Stimulated activated memory B cell treated with anti-CD40 and anti-IgM and Interleukin-4, amounts not matched to agents 10 μg/mL and 1 μg/mL and 100 μg/mL, for 72 hours (primary cell): ENCODE results near the gene CKS1B.
A peak's percentile ranks its signal among the peaks of the same experiment; 100 is the strongest.

Source experiments
- ATAC-seq: fragments of 150-1000 bp; cut with Tn5 transposase; 2 replicates; pipeline ENCODE4 v1.10.0; 2021
- H3K27ac Mint-ChIP-seq: one replicate; pipeline ENCODE4 v1.8.0; 2022; ENCODE audit warnings: mild to moderate bottlenecking, mixed read lengths
- H3K27me3 Mint-ChIP-seq: one replicate; pipeline ENCODE4 v1.8.0; 2022; ENCODE audit warnings: mixed read lengths
- H3K36me3 Mint-ChIP-seq: one replicate; pipeline ENCODE4 v1.8.0; 2022; ENCODE audit warnings: mixed read lengths
- H3K4me1 Mint-ChIP-seq: one replicate; pipeline ENCODE4 v1.8.0; 2022; ENCODE audit warnings: mixed read lengths
- H3K4me3 Mint-ChIP-seq: one replicate; pipeline ENCODE4 v1.8.0; 2022; ENCODE audit warnings: mild to moderate bottlenecking, moderate library complexity, mixed read lengths
- H3K9me3 Mint-ChIP-seq: one replicate; pipeline ENCODE4 v1.8.0; 2022; ENCODE audit warnings: mixed read lengths

The CKS1B gene

GRCh38 chr1:154941333-154942013 is 33.0 kb upstream of the CKS1B start:
- H3K4me3 Mint-ChIP-seq, result no peak overlapping the region
- ATAC-seq, result no peak

GRCh38 chr1:154943649-154944400 is 30.7 kb upstream of the CKS1B start:
- H3K27me3 Mint-ChIP-seq, result no peaks in the 10 kb centered on the region
- peak overlapping the region; percentile 0 for H3K4me3 Mint-ChIP-seq
- H3K36me3 Mint-ChIP-seq, result peaks cover 20% of the 10 kb centered on the region
- no peak for ATAC-seq
- H3K4me1 Mint-ChIP-seq, result peaks cover 68% of the 10 kb centered on the region
- peak overlapping the region; percentile 77 for H3K27ac Mint-ChIP-seq
- no peaks in the 10 kb centered on the region for H3K9me3 Mint-ChIP-seq

More at GRCh38 chr1:154941333-154942013, 33.0 kb upstream of the CKS1B start:
- H3K27ac Mint-ChIP-seq, result peak overlapping the region; percentile 77
- no peaks in the 10 kb centered on the region for H3K9me3 Mint-ChIP-seq
- H3K4me1 Mint-ChIP-seq, result peaks cover 83% of the 10 kb centered on the region
- H3K36me3 Mint-ChIP-seq, result peaks cover 8% of the 10 kb centered on the region
- H3K27me3 Mint-ChIP-seq, result no peaks in the 10 kb centered on the region

GRCh38 chr1:154944401-154945159 is 29.9 kb upstream of the CKS1B start:
- Mint-ChIP-seq H3K4me3 (peak overlapping the region; percentile 0), H3K27me3 (no peaks in the 10 kb centered on the region), H3K9me3 (no peaks in the 10 kb centered on the region), H3K4me1 (peaks cover 62% of the 10 kb centered on the region), H3K36me3 (peaks cover 21% of the 10 kb centered on the region), H3K27ac (peak overlapping the region; percentile 77)
- no peak for ATAC-seq

GRCh38 chr1:154945160-154945961 is 29.1 kb upstream of the CKS1B start:
- Mint-ChIP-seq H3K9me3 (no peaks in the 10 kb centered on the region), H3K4me3 (no peak overlapping the region), H3K27me3 (no peaks in the 10 kb centered on the region), H3K4me1 (peaks cover 57% of the 10 kb centered on the region), H3K36me3 (peaks cover 22% of the 10 kb centered on the region), H3K27ac (peak overlapping the region; percentile 77)
- no peak for ATAC-seq

- Mint-ChIP-seq H3K36me3 (peaks cover 28% of the 10 kb centered on the region), H3K27me3 (no peaks in the 10 kb centered on the region), H3K27ac (peak overlapping the region; percentile 64), H3K9me3 (no peaks in the 10 kb centered on the region), H3K4me3 (no peak overlapping the region), H3K4me1 (peaks cover 57% of the 10 kb centered on the region)
- no peak for ATAC-seq
Observed at GRCh38 chr1:154945962-154946850, 28.3 kb upstream of the CKS1B start.

GRCh38 chr1:154948079-154948478 is 26.4 kb upstream of the CKS1B start:
- Mint-ChIP-seq H3K4me3 (no peak overlapping the region), H3K9me3 (no peaks in the 10 kb centered on the region), H3K27me3 (no peaks in the 10 kb centered on the region), H3K27ac (no peak overlapping the region), H3K4me1 (peaks cover 57% of the 10 kb centered on the region), H3K36me3 (peaks cover 28% of the 10 kb centered on the region)
- ATAC-seq, result no peak

- peaks cover 17% of the 10 kb centered on the region for H3K36me3 Mint-ChIP-seq
- H3K27ac Mint-ChIP-seq, result peak overlapping the region; percentile 91
- H3K9me3 Mint-ChIP-seq, result no peaks in the 10 kb centered on the region
- ATAC-seq, result peak; percentile 44
- no peaks in the 10 kb centered on the region for H3K27me3 Mint-ChIP-seq
- H3K4me3 Mint-ChIP-seq, result peak overlapping the region; percentile 60
- peaks cover 66% of the 10 kb centered on the region for H3K4me1 Mint-ChIP-seq
Observed at GRCh38 chr1:154951901-154952657, 22.4 kb upstream of the CKS1B start.

GRCh38 chr1:154952664-154953063 is 21.8 kb upstream of the CKS1B start:
- no peak for ATAC-seq
- Mint-ChIP-seq H3K36me3 (peaks cover 14% of the 10 kb centered on the region), H3K4me3 (peak overlapping the region; percentile 60), H3K27ac (peak overlapping the region; percentile 91), H3K9me3 (no peaks in the 10 kb centered on the region), H3K27me3 (no peaks in the 10 kb centered on the region), H3K4me1 (peaks cover 66% of the 10 kb centered on the region)

- H3K4me3 Mint-ChIP-seq, result peak overlapping the region; percentile 13
- H3K27me3 Mint-ChIP-seq, result no peaks in the 10 kb centered on the region
- H3K36me3 Mint-ChIP-seq, result peaks cover 9% of the 10 kb centered on the region
Observed at GRCh38 chr1:154953611-154954038, 20.9 kb upstream of the CKS1B start.

GRCh38 chr1:154954541-154954940 is 19.9 kb upstream of the CKS1B start:
- Mint-ChIP-seq H3K9me3 (no peaks in the 10 kb centered on the region), H3K36me3 (peaks cover 15% of the 10 kb centered on the region), H3K27me3 (no peaks in the 10 kb centered on the region), H3K4me1 (peaks cover 72% of the 10 kb centered on the region), H3K27ac (peak overlapping the region; percentile 91), H3K4me3 (peak overlapping the region; percentile 92)
- no peak for ATAC-seq

More at GRCh38 chr1:154953611-154954038, 20.9 kb upstream of the CKS1B start:
- H3K27ac Mint-ChIP-seq, result peak overlapping the region; percentile 91
- H3K4me1 Mint-ChIP-seq, result peaks cover 66% of the 10 kb centered on the region
- H3K9me3 Mint-ChIP-seq, result no peaks in the 10 kb centered on the region
- ATAC-seq, result no peak

GRCh38 chr1:154955039-154955717 is 19.3 kb upstream of the CKS1B start:
- peak overlapping the region; percentile 91 for H3K27ac Mint-ChIP-seq
- no peaks in the 10 kb centered on the region for H3K9me3 Mint-ChIP-seq
- H3K4me1 Mint-ChIP-seq, result peaks cover 79% of the 10 kb centered on the region
- H3K27me3 Mint-ChIP-seq, result no peaks in the 10 kb centered on the region
- H3K36me3 Mint-ChIP-seq, result peaks cover 16% of the 10 kb centered on the region
- H3K4me3 Mint-ChIP-seq, result peak overlapping the region; percentile 92
- ATAC-seq, result peak; percentile 90

- ATAC-seq, result peak; percentile 86
- Mint-ChIP-seq H3K27me3 (no peaks in the 10 kb centered on the region), H3K4me3 (peak within 1 kb of the TSS; percentile 92), H3K36me3 (peaks cover 10% of the 10 kb centered on the region), H3K9me3 (no peaks in the 10 kb centered on the region), H3K4me1 (peaks cover 79% of the 10 kb centered on the region), H3K27ac (peak within 1 kb of the TSS; percentile 91)
Observed at GRCh38 chr1:154955718-154956543, 18.6 kb upstream of the CKS1B start, which contains the start of gene PBXIP1. Gene PBXIP1 (minus strand): TSS chr1:154956099. CDS start chr1:154953721, 2,378 bp downstream.
